ENCODE measurements around the gene TYRP1.

TYRP1 gene

DNA sequence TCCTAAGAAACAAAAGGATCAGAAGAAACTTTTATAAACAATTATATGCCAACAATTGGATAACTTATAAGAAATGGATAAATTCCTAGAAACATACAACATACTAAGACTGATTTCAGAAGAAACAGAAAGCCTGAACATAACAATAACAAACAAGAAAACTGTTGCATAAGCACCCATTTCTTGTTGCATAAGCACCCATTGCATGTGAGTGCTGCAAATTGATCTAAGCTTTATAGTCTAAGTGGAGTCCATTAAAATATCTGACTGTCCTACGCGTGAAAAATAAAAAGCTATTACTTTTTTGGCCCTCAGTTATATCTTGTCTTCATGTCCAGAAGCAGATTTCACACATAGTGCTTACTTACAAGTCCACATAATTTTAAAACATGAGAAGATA is 19.3 kb downstream of the TYRP1 start:
- DNase-seq (ENCODE audit: low read depth), result no peak
- TF ChIP-seq, protein P1, sequence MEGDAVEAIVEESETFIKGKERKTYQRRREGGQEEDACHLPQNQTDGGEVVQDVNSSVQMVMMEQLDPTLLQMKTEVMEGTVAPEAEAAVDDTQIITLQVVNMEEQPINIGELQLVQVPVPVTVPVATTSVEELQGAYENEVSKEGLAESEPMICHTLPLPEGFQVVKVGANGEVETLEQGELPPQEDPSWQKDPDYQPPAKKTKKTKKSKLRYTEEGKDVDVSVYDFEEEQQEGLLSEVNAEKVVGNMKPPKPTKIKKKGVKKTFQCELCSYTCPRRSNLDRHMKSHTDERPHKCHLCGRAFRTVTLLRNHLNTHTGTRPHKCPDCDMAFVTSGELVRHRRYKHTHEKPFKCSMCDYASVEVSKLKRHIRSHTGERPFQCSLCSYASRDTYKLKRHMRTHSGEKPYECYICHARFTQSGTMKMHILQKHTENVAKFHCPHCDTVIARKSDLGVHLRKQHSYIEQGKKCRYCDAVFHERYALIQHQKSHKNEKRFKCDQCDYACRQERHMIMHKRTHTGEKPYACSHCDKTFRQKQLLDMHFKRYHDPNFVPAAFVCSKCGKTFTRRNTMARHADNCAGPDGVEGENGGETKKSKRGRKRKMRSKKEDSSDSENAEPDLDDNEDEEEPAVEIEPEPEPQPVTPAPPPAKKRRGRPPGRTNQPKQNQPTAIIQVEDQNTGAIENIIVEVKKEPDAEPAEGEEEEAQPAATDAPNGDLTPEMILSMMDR (IDR thresholded peaks at IDR 0.05; ENCODE audit: control insufficient read depth, insufficient read depth, low read depth, low read length, missing control alignments), result no peak
- no peak overlapping the region for H3K4me3 ChIP-seq (ENCODE audit: control insufficient read depth, low read depth, low read length)

- DNase-seq (ENCODE audit: low read depth), result no peak
- TF ChIP-seq, protein P1 (IDR thresholded peaks at IDR 0.05; ENCODE audit: control insufficient read depth, insufficient read depth, low read depth, low read length, missing control alignments), result no peak
- H3K4me3 ChIP-seq (ENCODE audit: control insufficient read depth, low read depth, low read length), result no peak overlapping the region
These were observed 22.1 kb downstream of the TYRP1 start for GRCh38 chr9:12715268-12715667.

DNA sequence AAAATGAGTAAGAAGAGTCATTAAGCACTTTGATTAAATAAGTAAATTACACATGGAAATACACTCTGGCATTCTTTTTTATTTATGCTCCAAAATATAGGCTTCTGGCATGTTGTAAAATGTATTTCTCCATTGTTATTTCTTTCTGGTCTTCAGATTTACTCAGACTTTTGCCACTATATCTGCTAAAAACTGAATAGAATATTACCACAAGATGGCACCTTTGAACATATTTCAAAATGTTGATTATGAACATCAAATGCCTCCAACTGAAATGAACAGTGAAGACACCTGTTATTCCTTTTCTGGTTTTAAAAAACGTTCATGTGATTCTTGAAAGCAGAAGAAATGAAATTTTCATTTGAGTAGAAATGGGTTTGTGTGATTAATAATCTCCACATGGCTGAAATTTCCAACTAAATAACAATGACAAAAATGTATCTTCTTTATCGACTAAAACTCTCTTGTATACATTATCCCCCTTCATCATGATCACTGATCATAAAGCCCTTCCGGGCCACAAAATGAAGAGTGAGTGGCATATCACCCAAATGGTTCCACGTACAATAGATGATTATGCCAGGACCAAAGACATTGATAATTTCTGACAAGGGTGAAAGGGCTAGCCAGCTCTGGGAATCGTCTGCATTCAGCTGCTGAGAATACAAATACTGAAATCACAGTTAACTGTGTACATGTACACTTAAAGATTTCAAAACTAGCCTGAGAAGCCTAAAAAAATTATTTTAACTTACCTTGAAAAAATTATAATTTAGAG is 23.8 kb downstream of the TYRP1 start:
- no peak overlapping the region for H3K4me3 ChIP-seq (ENCODE audit: control insufficient read depth, low read depth, low read length)
- DNase-seq (ENCODE audit: low read depth), result no peak
- TF ChIP-seq, protein P1 (IDR thresholded peaks at IDR 0.05; ENCODE audit: control insufficient read depth, insufficient read depth, low read depth, low read length, missing control alignments), result no peak

DNA sequence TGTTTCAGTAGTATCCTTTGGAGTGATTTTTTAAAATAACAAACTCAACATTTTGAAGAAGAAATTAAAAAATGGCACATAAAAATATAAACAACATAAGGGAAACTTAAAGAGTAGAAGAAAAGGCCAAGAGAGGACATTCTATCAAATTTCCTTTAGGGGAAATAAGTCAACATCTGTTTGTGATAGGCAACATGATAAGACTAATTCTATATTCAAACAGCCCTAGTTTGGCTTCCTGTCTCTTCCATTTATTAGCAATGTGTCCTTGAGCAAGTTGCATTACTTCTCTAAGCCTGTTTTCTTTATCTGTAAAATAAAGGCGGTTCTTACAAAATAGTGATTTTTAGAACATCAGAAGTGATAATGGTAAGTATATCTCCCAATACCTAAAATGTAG is 24.7 kb downstream of the TYRP1 start:
- H3K4me3 ChIP-seq (ENCODE audit: control insufficient read depth, low read depth, low read length), result no peak overlapping the region
- no peak for DNase-seq (ENCODE audit: low read depth)
- TF ChIP-seq, protein P1 (IDR thresholded peaks at IDR 0.05; ENCODE audit: control insufficient read depth, insufficient read depth, low read depth, low read length, missing control alignments), result no peak

GRCh38 chr9:12718482-12719026 is 25.4 kb downstream of the TYRP1 start:
- no peak overlapping the region for H3K4me3 ChIP-seq (ENCODE audit: control insufficient read depth, low read depth, low read length)
- TF ChIP-seq, protein P1 (IDR thresholded peaks at IDR 0.05; ENCODE audit: control insufficient read depth, insufficient read depth, low read depth, low read length, missing control alignments), result no peak
- peak; percentile 25 for DNase-seq (ENCODE audit: low read depth)

- peak; percentile 38 for DNase-seq (ENCODE audit: low read depth)
- TF ChIP-seq, protein P1 (IDR thresholded peaks at IDR 0.05; ENCODE audit: control insufficient read depth, insufficient read depth, low read depth, low read length, missing control alignments), result peak; percentile 46
- H3K4me3 ChIP-seq (ENCODE audit: control insufficient read depth, low read depth, low read length), result no peak overlapping the region
These were observed 26.2 kb downstream of the TYRP1 start for GRCh38 chr9:12719431-12719830.

Data from AG09309 (cell line).